WTC11 (cell line): ENCODE data around the gene CACNG3.

Source experiments
- ETV6 ChIP-seq: sonication (generic); formaldehyde crosslinking; IDR thresholded peaks from 2 replicates; pipeline ENCODE4 v1.8.1; 2022; ENCODE audit warnings: mild to moderate bottlenecking, missing genetic modification reagents
- FOXJ3 ChIP-seq: sonication (generic); formaldehyde crosslinking; IDR thresholded peaks from 2 replicates; pipeline ENCODE4 v1.9.0; 2021; ENCODE audit warnings: missing genetic modification reagents, mild to moderate bottlenecking, borderline replicate concordance
- GABPB1 ChIP-seq: sonication (generic); formaldehyde crosslinking; IDR thresholded peaks from 2 replicates; pipeline ENCODE4 v1.8.1; 2023; ENCODE audit warnings: mild to moderate bottlenecking, missing genetic modification reagents
- JUN ChIP-seq: sonication (generic); formaldehyde crosslinking; IDR thresholded peaks from 2 replicates; pipeline ENCODE4 v1.8.0; 2023; ENCODE audit warnings: mild to moderate bottlenecking, missing genetic modification reagents
- ZBTB21 ChIP-seq: sonication (generic); formaldehyde crosslinking; IDR thresholded peaks from 2 replicates; pipeline ENCODE4 v1.8.1; 2023; ENCODE audit warnings: mild to moderate bottlenecking, missing genetic modification reagents, borderline replicate concordance
- ZNF121 ChIP-seq: sonication (generic); formaldehyde crosslinking; IDR thresholded peaks from 2 replicates; pipeline ENCODE4 v1.8.0; 2023; ENCODE audit warnings: missing genetic modification reagents
- TF ChIP-seq, protein P1 (sequence below): sonication (generic); formaldehyde crosslinking; IDR thresholded peaks from 2 replicates; pipeline ENCODE4 v1.8.1; 2022; ENCODE audit warnings: mild to moderate bottlenecking, moderate library complexity, missing genetic modification reagents
- TF ChIP-seq, protein P2 (sequence below): fragments of 200-600 bp; IDR thresholded peaks from 2 replicates; pipeline ENCODE4 v1.8.0; 2022; ENCODE audit warnings: antibody characterized with exemption
- TF ChIP-seq, protein P3 (sequence below): sonication (generic); formaldehyde crosslinking; conservative IDR thresholded peaks from 2 replicates; pipeline ENCODE4 v1.8.1; 2022; ENCODE audit warnings: mild to moderate bottlenecking, missing genetic modification reagents
- TF ChIP-seq, protein P4 (sequence below): sonication (generic); formaldehyde crosslinking; conservative IDR thresholded peaks from 2 replicates; pipeline ENCODE4 v1.8.1; 2023; ENCODE audit warnings: mild to moderate bottlenecking, low read depth, missing genetic modification reagents, moderate library complexity

DNA sequence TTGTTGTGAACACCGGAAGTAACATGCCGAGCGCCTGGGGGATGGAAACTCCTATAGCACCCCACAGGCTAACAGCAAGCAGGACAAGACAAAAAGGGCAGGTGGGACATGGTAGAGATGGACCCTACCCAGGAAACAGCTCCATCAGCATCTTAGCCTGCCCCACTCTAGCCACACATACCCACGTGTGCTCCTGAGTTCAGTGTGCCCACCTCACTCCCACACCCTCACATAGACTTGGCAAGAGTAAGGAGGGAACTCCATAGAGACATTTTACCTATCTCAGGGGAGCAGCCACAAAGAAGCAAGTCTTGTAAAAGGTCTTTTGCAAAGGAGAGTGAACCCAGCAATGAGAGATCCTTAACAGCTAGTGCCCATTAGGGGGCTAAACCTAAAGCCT, 37.8 kb upstream of the CACNG3 start:
- TF ChIP-seq GABPB1 (no peak), ZNF121 (CRISPR knock-in tag) (no peak), ZBTB21 (CRISPR knock-in tag) (no peak), FOXJ3 (CRISPR knock-in tag) (no peak), ETV6 (CRISPR knock-in tag) (no peak), JUN (CRISPR knock-in tag) (no peak)
- TF ChIP-seq, protein P1, sequence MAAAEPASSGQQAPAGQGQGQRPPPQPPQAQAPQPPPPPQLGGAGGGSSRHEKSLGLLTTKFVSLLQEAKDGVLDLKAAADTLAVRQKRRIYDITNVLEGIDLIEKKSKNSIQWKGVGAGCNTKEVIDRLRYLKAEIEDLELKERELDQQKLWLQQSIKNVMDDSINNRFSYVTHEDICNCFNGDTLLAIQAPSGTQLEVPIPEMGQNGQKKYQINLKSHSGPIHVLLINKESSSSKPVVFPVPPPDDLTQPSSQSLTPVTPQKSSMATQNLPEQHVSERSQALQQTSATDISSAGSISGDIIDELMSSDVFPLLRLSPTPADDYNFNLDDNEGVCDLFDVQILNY (CRISPR knock-in tag): no peak
- TF ChIP-seq, protein P2, sequence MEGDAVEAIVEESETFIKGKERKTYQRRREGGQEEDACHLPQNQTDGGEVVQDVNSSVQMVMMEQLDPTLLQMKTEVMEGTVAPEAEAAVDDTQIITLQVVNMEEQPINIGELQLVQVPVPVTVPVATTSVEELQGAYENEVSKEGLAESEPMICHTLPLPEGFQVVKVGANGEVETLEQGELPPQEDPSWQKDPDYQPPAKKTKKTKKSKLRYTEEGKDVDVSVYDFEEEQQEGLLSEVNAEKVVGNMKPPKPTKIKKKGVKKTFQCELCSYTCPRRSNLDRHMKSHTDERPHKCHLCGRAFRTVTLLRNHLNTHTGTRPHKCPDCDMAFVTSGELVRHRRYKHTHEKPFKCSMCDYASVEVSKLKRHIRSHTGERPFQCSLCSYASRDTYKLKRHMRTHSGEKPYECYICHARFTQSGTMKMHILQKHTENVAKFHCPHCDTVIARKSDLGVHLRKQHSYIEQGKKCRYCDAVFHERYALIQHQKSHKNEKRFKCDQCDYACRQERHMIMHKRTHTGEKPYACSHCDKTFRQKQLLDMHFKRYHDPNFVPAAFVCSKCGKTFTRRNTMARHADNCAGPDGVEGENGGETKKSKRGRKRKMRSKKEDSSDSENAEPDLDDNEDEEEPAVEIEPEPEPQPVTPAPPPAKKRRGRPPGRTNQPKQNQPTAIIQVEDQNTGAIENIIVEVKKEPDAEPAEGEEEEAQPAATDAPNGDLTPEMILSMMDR: no peak
- TF ChIP-seq, protein P3, sequence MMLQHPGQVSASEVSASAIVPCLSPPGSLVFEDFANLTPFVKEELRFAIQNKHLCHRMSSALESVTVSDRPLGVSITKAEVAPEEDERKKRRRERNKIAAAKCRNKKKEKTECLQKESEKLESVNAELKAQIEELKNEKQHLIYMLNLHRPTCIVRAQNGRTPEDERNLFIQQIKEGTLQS (CRISPR knock-in tag): no peak
- TF ChIP-seq, protein P4, sequence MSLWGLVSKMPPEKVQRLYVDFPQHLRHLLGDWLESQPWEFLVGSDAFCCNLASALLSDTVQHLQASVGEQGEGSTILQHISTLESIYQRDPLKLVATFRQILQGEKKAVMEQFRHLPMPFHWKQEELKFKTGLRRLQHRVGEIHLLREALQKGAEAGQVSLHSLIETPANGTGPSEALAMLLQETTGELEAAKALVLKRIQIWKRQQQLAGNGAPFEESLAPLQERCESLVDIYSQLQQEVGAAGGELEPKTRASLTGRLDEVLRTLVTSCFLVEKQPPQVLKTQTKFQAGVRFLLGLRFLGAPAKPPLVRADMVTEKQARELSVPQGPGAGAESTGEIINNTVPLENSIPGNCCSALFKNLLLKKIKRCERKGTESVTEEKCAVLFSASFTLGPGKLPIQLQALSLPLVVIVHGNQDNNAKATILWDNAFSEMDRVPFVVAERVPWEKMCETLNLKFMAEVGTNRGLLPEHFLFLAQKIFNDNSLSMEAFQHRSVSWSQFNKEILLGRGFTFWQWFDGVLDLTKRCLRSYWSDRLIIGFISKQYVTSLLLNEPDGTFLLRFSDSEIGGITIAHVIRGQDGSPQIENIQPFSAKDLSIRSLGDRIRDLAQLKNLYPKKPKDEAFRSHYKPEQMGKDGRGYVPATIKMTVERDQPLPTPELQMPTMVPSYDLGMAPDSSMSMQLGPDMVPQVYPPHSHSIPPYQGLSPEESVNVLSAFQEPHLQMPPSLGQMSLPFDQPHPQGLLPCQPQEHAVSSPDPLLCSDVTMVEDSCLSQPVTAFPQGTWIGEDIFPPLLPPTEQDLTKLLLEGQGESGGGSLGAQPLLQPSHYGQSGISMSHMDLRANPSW (CRISPR knock-in tag): no peak
